Endothelial cell of umbilical vein (primary cell): ENCODE measurements around the gene CUL5. TPM values are rescaled to one million over a fixed set of nuclear protein-coding genes. Genes with fewer than 3 reads are reported as not detected.

Experiments
- BruUV-seq: library from RNA; stranded (reverse); fragments of 400-500 nt; replicated peaks from 2 replicates; lab custom pipeline; 2021; lab: Mats Ljungman, UMichigan
- CTCF ChIA-PET: fragments of 300-600, 350-600 bp; sonication (Branson Sonifier 250); formaldehyde crosslinking; loops from one replicate; lab custom pipeline; 2021; ENCODE audit warnings: antibody characterized with exemption, inconsistent platforms; lab: Charles Lee
- POLR2A ChIA-PET: fragments of 300-600, 350-600 bp; sonication (Branson Sonifier 250); formaldehyde crosslinking; loops from one replicate; lab custom pipeline; 2021; ENCODE audit warnings: antibody characterized with exemption, inconsistent platforms; lab: Charles Lee
- DNase-seq: peaks from one replicate; pipeline ENCODE4 v3.0.0-alpha.2; 2011; ENCODE audit warnings: low read depth, low spot score
- FAIRE-seq: peaks from 2 replicates; lab custom pipeline; 2011; peaks lifted over from hg19 to GRCh38; lab: Jason Lieb, UNC
- H2AFZ ChIP-seq: 2 replicates; pipeline ENCODE4 v1.6.0; 2012; ENCODE audit warnings: low read depth, low read length, control low read depth, inconsistent platforms
- H3K27ac ChIP-seq: 2 replicates; pipeline ENCODE4 v1.5.1; 2011; ENCODE audit warnings: low read depth, mild to moderate bottlenecking, control low read depth, low read length, moderate library complexity; ENCODE audit not compliant: insufficient read depth
- H3K27me3 ChIP-seq, 2 experiments: 2 replicates each; pipeline versions ENCODE4 v1.6.0 to v1.6.1; 2011; ENCODE audit warnings: low read length in 2 of 2, mixed read lengths in 1 of 2; ENCODE audit not compliant: control insufficient read depth in 2 of 2, insufficient read depth in 2 of 2
- H3K36me3 ChIP-seq, 2 experiments: 2 replicates in 1 of 2; 3 replicates in 1 of 2; pipeline ENCODE4 v1.5.1; 2011; ENCODE audit warnings: low read length in 2 of 2, mild to moderate bottlenecking in 1 of 2, moderate library complexity in 1 of 2; ENCODE audit not compliant: control insufficient read depth in 2 of 2, insufficient read depth in 2 of 2; ENCODE audit errors: extremely low read depth in 1 of 2
- H3K4me1 ChIP-seq: 3 replicates; pipeline ENCODE4 v1.5.1; 2011; ENCODE audit warnings: mild to moderate bottlenecking, low read length; ENCODE audit not compliant: control insufficient read depth, insufficient read depth; ENCODE audit errors: extremely low read depth
- H3K4me2 ChIP-seq: 2 replicates; pipeline ENCODE4 v1.6.1; 2011; ENCODE audit warnings: low read length, control low read depth, mixed read lengths; ENCODE audit not compliant: insufficient read depth
- H3K4me3 ChIP-seq, 3 experiments: fragments of 200-600 bp in 1 of 3; sonication (generic), shearing (Covaris generic) in 1 of 3; replicated peaks in 1 of 3; 2 replicates each; pipeline ENCODE4 v1.5.1; 2011 to 2016; ENCODE audit warnings: control low read depth in 3 of 3, low read length in 3 of 3, mild to moderate bottlenecking in 2 of 3, inconsistent platforms in 1 of 3, low read depth in 1 of 3, moderate library complexity in 1 of 3; ENCODE audit not compliant: insufficient read depth in 1 of 3
- H3K79me2 ChIP-seq: 2 replicates; pipeline ENCODE4 v1.6.0; 2012; ENCODE audit warnings: low read length, inconsistent platforms; ENCODE audit not compliant: control insufficient read depth, insufficient read depth
- H3K9ac ChIP-seq: replicated peaks from 2 replicates; pipeline ENCODE3; 2011; ENCODE audit warnings: low read length, control low read depth; ENCODE audit not compliant: insufficient read depth; ENCODE audit errors: extremely low read depth
- H3K9me1 ChIP-seq: replicated peaks from 3 replicates; pipeline ENCODE4 v1.6.0; 2011; ENCODE audit warnings: mild to moderate bottlenecking, low read length; ENCODE audit not compliant: control insufficient read depth, insufficient read depth; ENCODE audit errors: extremely low read depth
- H3K9me3 ChIP-seq: replicated peaks from 2 replicates; pipeline ENCODE4 v1.5.1; 2012; ENCODE audit warnings: low read length, inconsistent platforms; ENCODE audit not compliant: control insufficient read depth, insufficient read depth
- H4K20me1 ChIP-seq: replicated peaks from 2 replicates; pipeline ENCODE3; 2011; ENCODE audit warnings: mild to moderate bottlenecking, low read length; ENCODE audit not compliant: control insufficient read depth, insufficient read depth; ENCODE audit errors: extremely low read depth
- CTCF ChIP-seq, 2 donors: IDR thresholded peaks; 1 replicate in 1 of 2; 2 replicates in 1 of 2; pipeline ENCODE4 v1.5.1; 2011; ENCODE audit warnings: low read length in 2 of 2, mild to moderate bottlenecking in 2 of 2, moderate library complexity in 2 of 2, control low read depth in 1 of 2, inconsistent platforms in 1 of 2, low read depth in 1 of 2; ENCODE audit not compliant: insufficient read depth in 1 of 2; ENCODE audit errors: extremely low read depth in 1 of 2
- EZH2 ChIP-seq: IDR thresholded peaks from 2 replicates; pipeline ENCODE4 v1.6.1; 2012; ENCODE audit warnings: borderline replicate concordance, low read depth, mild to moderate bottlenecking, moderate library complexity, low read length, inconsistent platforms; ENCODE audit not compliant: severe bottlenecking
- FOS ChIP-seq: IDR thresholded peaks from 2 replicates; pipeline ENCODE4 v1.6.1; 2011; ENCODE audit warnings: mild to moderate bottlenecking, low read length, moderate library complexity, borderline replicate concordance; ENCODE audit not compliant: insufficient read depth
- GATA2 ChIP-seq: IDR thresholded peaks from 2 replicates; pipeline ENCODE4 v1.7.0; 2011; ENCODE audit warnings: low read depth, mild to moderate bottlenecking, moderate library complexity, mixed read lengths, low read length; ENCODE audit not compliant: insufficient read length, insufficient read depth
- JUN ChIP-seq: IDR thresholded peaks from 2 replicates; pipeline ENCODE4 v1.6.1; 2011; ENCODE audit warnings: borderline replicate concordance, low read depth; ENCODE audit not compliant: insufficient read length, insufficient read depth
- MAX ChIP-seq: IDR thresholded peaks from 2 replicates; pipeline ENCODE4 v1.6.1; 2011; ENCODE audit not compliant: insufficient read depth, insufficient read length
- MYC ChIP-seq: IDR thresholded peaks from one replicate; pipeline ENCODE4 v1.6.1; 2011; ENCODE audit warnings: mild to moderate bottlenecking, low read depth, low read length
- POLR2A ChIP-seq: IDR thresholded peaks from 2 replicates; pipeline ENCODE4 v1.6.1; 2012; ENCODE audit warnings: low read depth, mild to moderate bottlenecking, control low read depth, low read length
- POLR2AphosphoS5 ChIP-seq: IDR thresholded peaks from 2 replicates; pipeline ENCODE4 v1.6.1; 2012; ENCODE audit warnings: low read depth, mild to moderate bottlenecking, control low read depth, low read length, moderate library complexity; ENCODE audit not compliant: insufficient read depth
- dilution Hi-C: fragments of 300-500 bp; cut with MboI; formaldehyde crosslinking; loops from one replicate; pipeline ENCODE4 v1.15.0; 2019; ENCODE audit warnings: low sequenced_read_pairs; ENCODE audit not compliant: extremely low pct_ligation_motif_present
- intact Hi-C: fragments of 100-400 bp; cut with micrococcal nuclease; formaldehyde crosslinking; loops from one replicate; pipeline ENCODE4 v1.10.0; 2022
- polyA plus RNA-seq, 4 experiments: library from polyadenylated mRNA; depleted of rRNA in 3 of 4; stranded (reverse) in 3 of 4; unstranded in 1 of 4; fragments of >200 nt; gene quantifications; 2 replicates each; pipeline versions ENCODE4 v1.2.1 to v1.2.3, GENCODE V29; 2011 to 2012; ENCODE audit warnings: missing spikeins in 1 of 4
- total RNA-seq: library from RNA; stranded (reverse); gene quantifications from 2 replicates; pipeline ENCODE4 v1.2.3, GENCODE V29; 2021

Gene CUL5
- total and polyA plus RNA-seq, 2 donors (not counting 3 experiments of a cell fraction or from before 2014, with no cell fraction given) = 9.9 to 36.6 TPM

- intact Hi-C loops (loop anchor here (5.0 kb wide), 1 partner anchor 375 kb away; the partner anchor contains the start of gene POGLUT3), dilution Hi-C loops (no loop called here)
- H3K4me1 ChIP-seq = peaks cover 16% of the 10 kb centered on the region
- no peak overlapping the region for H3K27ac ChIP-seq
- H3K79me2 ChIP-seq = peaks cover 37% of the 10 kb centered on the region
- TF ChIP-seq EZH2 (no peak), POLR2A (no peak), CTCF (IDR thresholded peaks at IDR 0.05; ENCODE audit: extremely low read depth in 1 of 2, insufficient read depth in 1 of 2, low read depth in 1 of 2, low read length in 2 of 2) (no peak), MAX (no peak), MYC (no peak), GATA2 (no peak), FOS (no peak), JUN (no peak), POLR2AphosphoS5 (no peak)
- H3K9ac ChIP-seq = peak overlapping the region; percentile 66
- no peaks in the 10 kb centered on the region for H3K9me1 ChIP-seq
- ChIA-PET CTCF (interaction anchor here (1.0 to 1.7 kb wide), 3 partner anchors 26 to 527 kb away, joined by 3 read pairs; partner anchors contain the start of gene CUL5), POLR2A (no interaction called here)
- no peaks in the 10 kb centered on the region for H3K9me3 ChIP-seq
- BruUV-seq = no TSS peak
- H4K20me1 ChIP-seq = no peaks in the 10 kb centered on the region
- H2AFZ ChIP-seq = peak overlapping the region; percentile 23
- H3K4me2 ChIP-seq = peak overlapping the region; percentile 90
- DNase-seq = no peak
- H3K36me3 ChIP-seq = no peaks in the 10 kb centered on the region
- H3K27me3 ChIP-seq = no peaks in the 10 kb centered on the region
- FAIRE-seq = no peak
- peak overlapping the region; percentile 58 to 85 (median 60) for H3K4me3 ChIP-seq
Measured at GRCh38 chr11:108122166-108122628, 113.5 kb downstream of the CUL5 start.
